SH-SY5Y (cell line): ENCODE data around the gene KCNJ10.

Experiments used
- GATA2 ChIP-seq: IDR thresholded peaks from 2 replicates; pipeline ENCODE4 v1.6.1; 2011; ENCODE audit warnings: mild to moderate bottlenecking, low read depth, low read length
- GATA3 ChIP-seq: IDR thresholded peaks from 2 replicates; pipeline ENCODE4 v1.6.1; 2011; ENCODE audit warnings: low read depth, mild to moderate bottlenecking, low read length, moderate library complexity

Gene KCNJ10

GRCh38 chr1:160094291-160094625, 24.3 kb upstream of the KCNJ10 start:
- TF ChIP-seq GATA2 (no peak), GATA3 (no peak)

DNA sequence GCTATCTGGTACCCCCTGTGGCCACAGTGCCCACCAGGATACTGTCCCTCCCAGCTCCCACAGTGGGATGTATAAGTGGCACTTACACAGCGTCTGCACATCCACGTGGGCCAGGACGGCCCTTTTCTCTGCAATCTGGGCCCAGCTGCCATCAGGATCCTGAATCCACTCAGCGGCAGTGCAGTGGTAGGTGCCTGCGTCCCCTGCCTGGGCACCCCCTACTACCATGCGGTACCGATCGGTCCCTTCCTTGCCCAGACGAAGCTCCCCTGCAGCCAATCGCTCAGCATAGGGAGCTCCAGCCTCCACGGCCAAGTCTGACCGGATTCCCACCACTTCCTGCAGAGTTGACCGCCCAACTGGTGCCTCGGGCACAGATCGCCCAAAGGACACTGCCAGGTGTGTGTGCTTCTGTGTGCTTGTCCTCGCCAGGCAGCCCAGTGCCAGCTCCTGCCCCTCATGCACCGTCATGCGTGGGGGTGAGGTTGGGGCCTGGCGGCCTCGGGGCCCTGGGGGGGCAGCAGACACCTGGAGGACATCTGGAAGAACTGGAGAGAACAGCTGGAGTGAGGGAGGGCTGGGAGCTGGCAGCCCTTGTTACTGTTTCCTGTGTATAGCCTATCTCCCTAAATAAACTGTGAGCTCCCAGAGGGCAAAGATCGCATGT, 23.8 kb upstream of the KCNJ10 start:
- TF ChIP-seq GATA3 (no peak), GATA2 (no peak)

- TF ChIP-seq GATA2 (no peak), GATA3 (no peak)
Measured at GRCh38 chr1:160093069-160093395, 23.1 kb upstream of the KCNJ10 start.

DNA sequence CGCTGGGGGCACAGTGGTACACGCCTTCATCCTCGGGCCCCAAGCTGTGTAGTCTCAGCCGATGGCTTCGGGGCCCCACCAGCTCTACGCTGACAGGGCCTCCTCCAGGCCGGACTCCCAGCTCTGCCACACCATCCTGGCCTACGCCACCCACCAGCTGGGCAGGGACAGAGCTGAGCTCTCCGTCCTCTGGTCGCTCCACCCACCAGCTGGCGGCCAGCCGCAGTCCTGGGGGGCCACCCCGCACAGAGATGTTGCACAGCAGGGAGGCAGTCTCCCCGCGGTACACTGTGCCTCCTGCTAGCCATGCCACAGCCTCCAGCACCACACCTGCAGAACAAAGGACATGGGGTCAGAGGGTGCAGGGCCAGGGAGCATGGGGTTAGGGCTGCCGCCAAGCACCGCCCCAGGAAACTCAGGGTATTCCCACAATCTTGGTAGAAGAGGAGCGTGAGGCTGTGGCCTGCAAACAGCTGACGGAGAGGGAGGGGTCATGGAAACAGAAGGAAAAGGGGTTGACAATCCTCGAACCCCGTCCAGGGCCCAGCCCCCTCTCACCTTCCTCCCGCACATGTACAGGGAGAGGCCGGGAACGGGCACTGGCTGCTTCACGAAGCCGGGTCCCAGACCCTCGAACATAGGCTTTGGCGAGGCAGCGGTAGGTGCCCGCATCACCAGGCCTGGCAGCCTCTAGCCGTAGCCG, 22.6 kb upstream of the KCNJ10 start:
- TF ChIP-seq GATA2, result no peak
- TF ChIP-seq GATA3, result no peak

DNA sequence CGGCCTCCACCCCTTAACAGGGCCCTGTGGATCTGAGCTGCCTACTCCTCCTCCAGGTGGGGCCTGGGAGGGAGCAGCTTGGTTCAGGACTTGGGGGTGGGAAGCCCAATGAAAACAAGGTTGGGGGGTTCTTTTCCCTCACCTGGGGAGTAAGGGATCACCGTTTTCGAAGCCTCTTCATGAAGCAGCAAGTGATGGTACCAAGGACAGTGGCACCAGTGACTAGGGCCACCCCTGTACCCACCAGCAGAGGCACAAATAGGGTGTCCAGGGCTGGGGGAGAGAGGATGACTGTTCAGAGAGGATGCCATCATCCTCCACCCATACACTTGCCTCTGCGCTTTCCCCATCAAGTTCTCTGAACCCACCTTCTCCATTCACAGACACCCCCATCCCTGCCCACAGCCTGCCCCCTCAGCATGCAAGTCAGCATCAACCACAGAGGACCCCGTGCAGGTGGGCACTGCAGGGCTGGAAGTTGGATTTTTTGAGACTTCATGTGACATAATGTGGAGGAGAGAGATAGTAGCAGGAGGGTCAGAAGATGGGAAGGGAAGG, 21.8 kb upstream of the KCNJ10 start:
- TF ChIP-seq GATA2, result no peak
- TF ChIP-seq GATA3, result no peak

DNA sequence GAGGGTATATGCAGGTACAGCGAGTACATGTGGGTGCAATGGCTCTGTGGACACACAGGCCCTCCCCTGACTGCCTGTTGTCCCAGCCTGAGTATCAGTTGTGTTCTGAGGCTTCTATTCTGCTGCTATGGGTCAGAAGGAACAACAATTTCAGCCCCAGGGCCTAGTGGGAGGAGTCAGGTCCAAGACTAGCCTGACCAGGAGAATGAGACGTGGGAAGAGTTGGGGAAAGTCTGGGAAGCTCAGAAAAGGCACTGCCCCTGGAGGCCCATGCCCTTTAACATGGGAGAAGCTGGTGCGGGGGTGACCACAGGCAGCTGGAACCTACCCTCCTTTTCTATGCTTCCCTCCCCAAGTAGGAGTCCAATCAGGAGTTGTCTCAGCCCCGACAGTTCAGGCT, 20.8 kb upstream of the KCNJ10 start:
- no peak for TF ChIP-seq GATA2
- no peak for TF ChIP-seq GATA3

DNA sequence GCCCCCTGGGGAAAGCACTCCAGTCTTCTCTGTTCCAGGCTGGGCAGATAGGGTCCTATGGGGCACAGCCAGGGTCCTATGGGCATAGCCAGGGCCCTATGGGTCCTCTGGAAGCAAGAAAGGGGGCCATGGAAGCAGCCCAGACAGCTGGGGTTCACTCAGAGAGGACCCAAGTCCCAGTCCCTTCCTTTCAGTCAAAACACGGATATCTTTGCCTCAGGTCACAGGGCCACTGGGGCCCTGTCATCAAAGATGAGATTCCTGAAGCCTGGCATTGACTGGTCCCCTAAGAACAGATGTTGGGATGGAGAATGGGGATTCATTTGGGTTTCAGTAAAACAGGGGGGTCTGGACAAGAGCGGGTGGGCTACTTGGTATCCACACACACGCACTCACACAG, 19.9 kb upstream of the KCNJ10 start:
- TF ChIP-seq GATA2, result no peak

GRCh38 chr1:160087118-160087662, 17.2 kb upstream of the KCNJ10 start:
- no peak for TF ChIP-seq GATA3
- TF ChIP-seq GATA2, result no peak

DNA sequence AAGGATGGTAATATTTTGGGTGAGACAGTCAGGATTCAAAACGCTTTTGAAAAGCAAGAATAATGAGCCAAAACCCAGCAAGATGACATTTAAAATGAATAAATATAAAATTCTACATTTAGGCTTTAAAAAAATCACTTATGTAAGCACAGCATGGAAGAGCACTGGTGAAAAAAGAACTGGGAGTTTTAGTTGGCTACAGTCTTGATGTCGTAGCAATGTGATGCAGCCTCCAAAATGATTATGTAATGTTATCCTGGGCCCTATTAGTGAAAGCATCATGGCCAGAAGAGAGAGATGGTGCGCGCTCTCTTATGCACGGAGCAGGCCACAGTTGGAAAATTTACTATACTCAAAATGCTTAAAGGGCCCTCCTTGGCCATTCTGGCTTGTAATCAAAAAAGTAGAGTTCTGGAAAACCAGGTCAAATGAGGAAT, 16.5 kb upstream of the KCNJ10 start:
- no peak for TF ChIP-seq GATA3
- no peak for TF ChIP-seq GATA2

GRCh38 chr1:160085686-160086455, 15.9 kb upstream of the KCNJ10 start:
- TF ChIP-seq GATA3 (no peak), GATA2 (peak; percentile 82)

DNA sequence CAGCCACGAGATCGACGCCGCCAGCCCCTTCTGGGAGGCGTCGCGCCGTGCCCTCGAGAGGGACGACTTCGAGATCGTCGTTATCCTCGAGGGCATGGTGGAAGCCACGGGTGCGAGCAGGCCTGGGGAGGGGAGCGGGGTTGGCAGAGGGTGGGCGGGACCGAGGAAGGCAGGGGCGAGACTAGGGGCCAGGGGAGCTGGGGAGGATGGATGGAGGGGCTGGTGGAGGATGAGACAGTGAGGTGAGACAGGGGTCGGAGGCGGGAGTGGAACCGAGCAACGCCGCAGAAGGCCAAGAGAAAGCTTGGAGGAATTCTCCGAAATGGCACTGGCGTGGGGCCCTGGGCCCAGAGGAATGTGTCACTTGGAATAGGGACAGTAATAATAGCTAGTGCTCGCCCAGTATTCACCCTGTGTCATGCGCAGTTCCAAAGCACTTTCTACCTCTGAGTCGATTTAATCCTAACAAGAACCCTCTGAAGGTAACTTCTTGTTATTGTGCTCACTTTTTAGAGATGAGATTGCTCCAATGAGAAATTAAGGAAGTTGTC, 14.9 kb upstream of the KCNJ10 start:
- TF ChIP-seq GATA2, result no peak
- no peak for TF ChIP-seq GATA3

DNA sequence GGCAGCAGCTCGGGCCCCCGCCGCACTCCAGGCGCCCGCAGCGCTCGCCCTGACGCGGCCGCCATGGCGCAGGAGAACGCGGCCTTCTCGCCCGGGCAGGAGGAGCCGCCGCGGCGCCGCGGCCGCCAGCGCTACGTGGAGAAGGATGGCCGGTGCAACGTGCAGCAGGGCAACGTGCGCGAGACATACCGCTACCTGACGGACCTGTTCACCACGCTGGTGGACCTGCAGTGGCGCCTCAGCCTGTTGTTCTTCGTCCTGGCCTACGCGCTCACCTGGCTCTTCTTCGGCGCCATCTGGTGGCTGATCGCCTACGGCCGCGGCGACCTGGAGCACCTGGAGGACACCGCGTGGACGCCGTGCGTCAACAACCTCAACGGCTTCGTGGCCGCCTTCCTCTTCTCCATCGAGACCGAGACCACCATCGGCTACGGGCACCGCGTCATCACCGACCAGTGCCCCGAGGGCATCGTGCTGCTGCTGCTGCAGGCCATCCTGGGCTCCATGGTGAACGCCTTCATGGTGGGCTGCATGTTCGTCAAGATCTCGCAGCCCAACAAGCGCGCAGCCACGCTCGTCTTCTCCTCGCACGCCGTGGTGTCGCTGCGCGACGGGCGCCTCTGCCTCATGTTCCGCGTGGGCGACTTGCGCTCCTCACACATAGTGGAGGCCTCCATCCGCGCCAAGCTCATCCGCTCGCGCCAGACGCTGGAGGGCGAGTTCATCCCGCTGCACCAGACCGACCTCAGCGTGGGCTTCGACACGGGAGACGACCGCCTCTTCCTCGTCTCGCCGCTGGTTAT, 14.2 kb upstream of the KCNJ10 start:
- no peak for TF ChIP-seq GATA3

GRCh38 chr1:160082926-160083325, 13.0 kb upstream of the KCNJ10 start:
- no peak for TF ChIP-seq GATA3
- TF ChIP-seq GATA2, result no peak

DNA sequence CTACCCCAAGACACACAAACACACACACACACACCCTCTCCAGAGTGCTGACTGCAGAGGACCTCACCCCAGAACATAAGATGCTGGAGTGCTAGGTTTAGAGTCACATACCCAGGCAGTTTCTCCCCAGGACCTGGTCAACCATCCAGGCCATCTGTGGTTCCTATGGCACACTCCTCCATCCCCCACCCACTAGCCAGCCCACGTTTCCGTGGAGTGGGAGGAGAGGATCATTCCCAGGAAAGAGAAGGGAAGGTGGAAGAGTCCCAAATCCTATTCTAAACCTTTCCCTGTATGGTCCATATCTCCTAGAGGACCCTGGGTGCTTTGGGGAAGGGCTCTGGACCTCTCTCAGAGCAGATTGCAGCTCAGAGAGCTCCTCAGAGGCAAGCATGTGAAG, 12.5 kb upstream of the KCNJ10 start:
- TF ChIP-seq GATA3, result no peak
- no peak for TF ChIP-seq GATA2
